NCI-H2107 (cell line): Measurements from ENCODE around the gene MATK.

ENCODE experiments used
- DNase-seq: peaks from one replicate; lab custom pipeline; 2025; lab: John Stamatoyannopoulos, UW

The MATK gene

DNA sequence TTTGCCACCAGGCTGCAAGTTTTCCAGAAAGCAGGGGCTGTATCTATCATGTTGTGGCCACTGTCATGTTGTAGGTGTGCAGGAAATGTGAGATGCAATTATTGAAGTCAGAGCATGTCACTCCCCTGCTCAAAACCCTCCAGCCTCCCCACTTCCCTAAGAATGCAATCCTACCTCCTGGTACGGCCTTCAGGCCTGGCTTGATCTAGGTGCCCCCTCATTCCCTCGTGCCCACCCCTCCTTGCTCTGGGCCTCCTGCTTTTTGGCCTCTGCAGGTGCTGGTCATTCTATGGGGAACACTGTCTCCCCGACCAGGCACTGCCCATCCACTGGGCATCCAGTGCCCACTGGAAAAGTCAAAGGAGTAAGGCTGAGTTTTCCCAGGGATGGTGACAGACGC lies 28.5 kb upstream of the MATK start:
- DNase-seq = no peak

DNA sequence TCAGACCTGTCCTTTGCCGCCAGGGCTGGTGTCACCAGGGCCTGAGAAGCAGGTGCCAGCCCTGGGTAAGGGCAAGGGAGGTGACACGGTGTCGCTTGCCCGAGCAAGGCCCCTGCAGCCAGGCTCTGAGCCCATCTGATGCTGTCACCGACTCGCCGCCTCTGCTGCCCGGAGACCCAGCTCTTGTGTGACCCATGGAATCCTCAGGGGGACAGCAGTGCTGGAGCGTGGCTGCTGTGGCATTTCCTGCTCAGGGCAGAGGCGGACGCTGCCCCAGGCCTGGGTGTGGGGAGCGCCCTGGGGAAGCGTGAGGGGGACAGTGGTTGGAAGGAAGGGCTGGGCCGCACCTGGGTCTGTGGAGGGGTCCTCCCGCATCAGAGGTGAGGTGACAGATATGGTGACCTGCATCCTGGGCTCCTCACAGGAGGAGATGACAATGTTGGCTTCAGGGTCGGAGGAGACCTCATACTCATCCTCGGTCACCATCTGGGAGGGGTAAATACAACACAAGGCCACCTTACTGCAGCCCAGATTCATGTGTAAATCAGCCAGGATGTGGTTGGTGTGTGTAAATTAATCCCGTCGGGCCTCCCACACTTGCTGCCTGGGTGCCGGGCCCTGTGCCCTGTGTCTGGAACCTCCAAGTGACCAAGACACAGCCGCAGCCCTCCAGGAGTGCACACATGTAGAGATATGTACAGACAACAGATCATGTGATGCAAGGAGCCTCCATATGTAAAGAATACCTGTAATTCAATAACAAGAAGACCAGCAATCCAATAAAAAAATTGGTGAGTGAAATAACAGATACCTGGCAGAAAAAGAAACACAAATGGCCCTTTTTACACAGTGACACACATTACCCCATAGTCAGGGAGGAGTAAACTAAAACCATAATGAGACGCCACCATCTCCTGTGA lies 27.6 kb upstream of the MATK start:
- DNase-seq = no peak

DNA sequence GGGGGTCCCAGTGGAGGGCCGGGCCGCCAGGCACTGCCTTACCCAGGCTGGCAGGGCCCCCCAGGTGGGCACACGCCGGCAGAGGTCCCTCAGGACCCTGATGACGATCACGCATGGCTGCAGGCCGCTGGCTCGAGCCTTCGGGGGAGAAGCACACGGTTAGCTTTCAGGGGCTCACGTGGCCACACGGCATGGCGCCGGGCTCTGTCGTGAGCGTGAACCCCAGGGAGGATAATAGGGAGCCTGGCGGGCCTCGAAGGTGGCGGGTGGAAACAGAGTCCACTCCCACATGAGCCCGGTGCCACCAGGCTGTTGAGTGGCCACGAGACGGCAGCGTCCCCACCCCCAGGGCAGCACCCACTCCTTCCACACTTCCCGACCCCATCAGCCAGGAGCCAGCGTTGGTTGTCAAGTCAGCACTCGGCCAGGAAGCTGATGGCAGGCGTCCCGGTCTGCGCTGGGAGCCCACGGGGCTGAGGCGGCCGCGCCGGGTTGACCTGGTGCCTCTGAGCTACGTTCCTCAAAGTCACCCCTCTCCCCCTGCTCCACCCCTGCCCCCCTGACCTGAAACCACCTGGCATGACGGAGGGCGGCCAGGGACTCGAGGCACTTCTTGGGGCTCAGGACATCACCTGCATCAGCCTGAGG lies 24.7 kb upstream of the MATK start:
- no peak for DNase-seq

DNA sequence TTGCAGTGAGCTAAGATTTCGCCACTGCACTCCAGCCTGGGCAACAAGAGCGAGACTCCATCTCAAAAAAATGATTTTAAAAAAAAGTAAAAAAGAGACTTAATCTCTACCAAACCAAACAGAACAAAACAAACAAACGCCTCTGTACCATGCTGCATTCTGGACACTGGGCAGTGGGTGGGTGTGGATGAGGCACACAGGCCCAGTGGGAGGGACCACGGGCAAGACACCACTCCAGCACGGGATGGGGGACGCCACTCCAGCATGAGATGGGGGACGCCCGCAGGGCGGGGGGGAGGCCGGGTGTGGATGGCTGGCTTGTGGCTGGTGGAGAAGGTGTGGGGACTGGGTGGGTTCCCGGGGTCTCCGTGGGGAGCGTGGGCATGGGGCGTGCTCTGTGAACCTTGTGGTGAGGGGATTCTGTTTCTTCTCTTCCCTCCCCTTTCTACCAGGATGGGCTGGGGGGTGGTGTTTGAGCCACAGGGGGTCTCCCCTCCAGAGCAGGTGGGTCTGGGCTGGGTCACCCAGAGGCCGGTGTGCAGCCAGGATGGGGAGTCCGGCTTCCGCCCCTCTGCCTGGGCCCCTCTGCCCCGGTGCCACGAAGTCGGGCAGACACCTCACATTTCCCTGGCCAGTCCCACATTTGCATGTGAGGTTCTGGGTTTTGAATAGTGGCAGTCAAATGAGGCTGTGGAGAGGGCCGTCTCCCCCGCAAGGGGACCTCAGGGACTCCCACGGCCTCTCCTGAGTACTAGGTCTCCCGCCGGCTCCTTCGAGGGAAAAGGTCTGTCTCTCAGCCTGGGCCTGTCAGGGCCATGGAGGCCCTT lies 23.9 kb upstream of the MATK start:
- no peak for DNase-seq

DNA sequence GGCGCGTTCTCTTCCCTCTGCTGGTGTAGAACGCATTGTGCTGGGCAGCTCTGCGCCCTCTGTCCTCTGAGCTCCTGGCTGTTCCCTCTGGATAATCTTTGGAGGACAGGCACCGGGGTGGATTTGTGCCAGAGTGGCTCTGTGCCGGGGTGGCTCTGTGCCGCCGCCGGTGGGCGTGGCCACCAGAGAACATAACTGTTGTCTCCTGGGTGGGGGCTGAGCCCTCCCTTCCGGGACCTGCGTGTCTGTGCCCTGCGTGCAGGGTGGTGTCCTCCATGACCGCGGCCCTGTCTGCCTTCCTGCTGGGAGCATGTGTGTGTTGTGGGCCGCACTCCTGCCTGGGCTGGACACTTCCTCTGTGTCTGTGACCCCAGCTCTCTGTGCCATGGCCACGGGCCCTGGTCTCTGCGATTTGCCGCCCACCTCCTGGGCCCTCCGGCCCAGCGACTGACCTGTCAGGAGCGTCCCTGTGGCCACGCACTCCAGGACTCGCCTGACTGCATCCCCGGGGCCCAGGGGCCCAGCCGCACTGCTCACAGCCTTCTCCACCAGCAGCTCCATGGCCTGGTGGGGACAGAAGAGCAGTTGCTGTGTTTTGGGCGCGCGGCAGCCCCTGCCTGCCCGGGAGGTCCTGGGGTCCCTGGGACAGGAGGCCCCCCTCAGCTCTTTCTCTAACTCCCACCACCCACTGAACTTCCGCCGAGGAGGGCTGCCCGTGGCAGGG lies 22.4 kb upstream of the MATK start:
- no peak for DNase-seq

DNA sequence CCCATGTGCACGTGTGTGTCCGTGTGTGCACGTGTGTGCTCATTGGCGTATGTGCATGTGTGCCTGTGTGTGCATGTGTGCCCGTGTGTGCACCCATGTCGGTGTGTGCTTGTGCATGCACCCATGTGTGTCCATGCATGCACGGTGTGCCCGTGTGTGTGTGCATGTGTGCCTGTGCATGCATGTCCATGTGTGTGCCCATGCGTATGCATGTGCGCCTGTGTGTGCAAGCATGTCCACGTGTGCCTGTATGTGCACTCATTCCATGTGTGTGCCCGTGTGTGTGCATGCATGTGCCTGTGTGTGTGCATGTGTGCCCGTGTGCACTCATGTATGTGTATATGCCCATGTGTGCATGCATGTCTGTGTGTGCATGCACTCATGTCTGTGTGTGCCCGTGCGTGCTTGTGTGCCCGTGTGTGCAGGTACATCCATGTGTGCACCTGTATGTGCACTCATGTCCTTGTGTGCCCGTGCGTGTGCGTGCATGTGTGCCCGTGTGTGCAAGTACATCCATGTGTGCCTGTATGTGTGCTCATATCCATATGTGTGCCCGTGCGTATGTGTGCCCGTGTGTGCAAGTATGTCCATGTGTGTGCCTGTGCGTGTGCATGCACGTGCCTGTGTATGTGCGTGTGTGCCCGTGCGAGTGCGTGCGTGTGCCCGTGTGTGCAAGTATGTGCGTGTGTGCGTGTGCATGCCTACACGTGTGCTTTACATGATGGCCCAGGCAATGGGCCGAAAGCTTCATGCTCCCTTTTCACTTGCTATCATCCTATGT lies 21.6 kb upstream of the MATK start:
- DNase-seq = no peak

DNA sequence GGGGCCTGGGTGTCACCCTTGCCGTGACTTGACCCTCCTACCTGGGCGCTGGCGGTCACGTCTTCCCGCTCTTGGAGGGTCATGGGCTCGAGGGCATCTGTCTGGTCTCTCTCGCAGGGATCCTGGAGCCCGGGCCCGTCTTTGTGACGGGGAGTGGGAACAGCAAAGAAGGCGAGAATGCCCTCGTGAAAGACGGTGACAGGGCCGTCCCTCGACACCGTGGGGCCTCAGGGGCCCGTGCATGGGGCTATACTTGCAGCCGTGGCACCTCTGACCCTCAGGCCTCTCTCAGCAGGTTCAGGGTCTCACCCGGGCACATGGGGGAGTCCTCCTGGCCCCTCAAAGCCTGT lies 20.9 kb upstream of the MATK start:
- no peak for DNase-seq

DNA sequence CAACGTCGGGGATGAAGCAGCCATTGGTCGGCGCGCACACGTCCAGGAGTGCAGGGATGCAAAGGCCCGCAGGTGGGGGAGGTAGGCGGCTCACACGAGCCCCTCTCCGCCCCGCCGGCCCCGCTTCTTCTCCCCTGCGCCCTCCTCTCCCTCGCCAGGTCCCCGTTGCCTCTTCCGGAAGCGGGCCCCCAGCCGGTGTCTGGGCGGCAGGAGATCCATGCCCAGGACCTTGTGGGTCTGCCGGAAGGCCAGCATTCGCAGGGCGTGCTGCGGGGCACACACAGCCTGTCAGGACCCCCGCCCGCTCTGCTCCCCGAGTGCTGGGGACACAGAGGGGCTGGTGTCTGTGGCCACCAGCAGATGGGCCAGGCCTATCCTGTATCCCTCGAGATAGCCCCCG lies 19.7 kb upstream of the MATK start:
- no peak for DNase-seq

DNA sequence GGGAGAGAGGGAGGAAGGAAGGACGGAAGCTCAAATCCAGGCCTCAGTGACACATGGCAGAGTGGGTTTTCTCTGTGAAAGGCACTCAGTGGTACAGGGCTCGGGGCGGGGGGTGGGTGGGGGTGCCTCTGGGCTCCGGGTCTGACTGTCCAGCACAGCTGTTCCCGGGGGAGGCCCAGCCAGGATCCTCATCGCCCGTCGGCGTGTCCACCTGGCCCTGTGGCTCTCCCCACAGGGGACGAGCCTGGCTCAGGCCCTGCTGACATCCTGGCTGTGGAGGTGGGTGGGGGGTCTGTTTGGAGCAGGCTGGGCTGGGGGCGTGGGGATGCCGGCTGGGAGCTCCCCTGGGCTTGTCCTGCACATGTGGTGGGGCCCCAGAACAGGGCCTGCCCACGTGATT lies 18.2 kb upstream of the MATK start:
- no peak for DNase-seq

DNA sequence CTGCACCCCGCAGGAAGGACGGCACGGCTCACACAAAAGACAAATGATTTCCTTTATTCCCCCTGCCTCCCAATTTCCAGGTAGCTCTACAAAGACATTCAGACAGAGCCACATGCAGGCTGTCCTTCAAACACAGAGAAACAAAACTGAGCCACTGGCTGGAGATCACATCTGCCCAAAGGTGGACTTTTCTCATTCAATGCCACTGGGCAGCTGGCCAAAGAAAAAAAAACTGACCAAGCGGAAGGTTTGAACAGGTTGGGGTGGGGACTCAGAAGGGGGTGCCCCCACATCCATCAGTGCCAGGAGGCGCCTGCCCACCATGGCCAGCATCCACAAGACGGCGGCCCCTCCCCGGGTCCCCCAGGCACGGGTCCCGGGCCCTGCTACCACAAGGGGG lies 17.8 kb upstream of the MATK start:
- no peak for DNase-seq

DNA sequence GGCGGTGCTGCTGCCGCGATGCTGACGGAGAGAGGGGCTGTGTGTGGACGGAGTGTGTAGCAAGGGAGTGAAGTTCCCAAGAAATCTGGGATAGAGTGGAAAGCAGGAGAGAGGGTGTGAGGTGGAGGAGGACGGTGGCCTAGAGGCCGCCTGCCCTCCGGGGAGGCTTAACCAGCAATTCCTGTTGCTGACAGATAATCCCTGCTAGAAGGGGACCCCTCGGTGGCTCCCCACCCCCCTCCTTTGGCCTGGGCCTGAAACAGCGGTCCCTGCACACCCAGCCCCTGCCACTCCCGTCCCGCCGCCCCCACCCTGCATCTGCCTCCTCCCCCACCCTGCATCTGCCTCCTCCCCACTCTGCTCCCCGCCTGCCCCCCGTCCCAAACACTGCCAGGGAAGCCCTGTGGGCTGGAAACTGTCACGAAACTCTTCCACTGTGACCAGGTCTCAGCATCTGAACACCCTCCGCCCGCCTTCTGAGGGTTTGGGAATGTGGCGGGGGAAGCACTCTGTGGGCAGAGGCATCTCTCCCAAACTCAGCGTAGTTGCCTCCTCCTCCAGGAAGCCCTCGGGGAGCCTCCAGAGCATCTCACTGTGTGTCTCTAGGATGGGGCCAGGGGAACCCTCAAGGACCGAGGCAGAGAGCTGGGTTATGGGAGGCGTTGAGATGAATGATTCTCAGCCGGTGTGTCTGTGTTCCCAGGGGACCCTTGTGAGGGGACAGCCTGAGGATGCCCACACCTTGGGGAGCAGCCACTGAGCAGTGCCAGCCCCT lies 17.1 kb upstream of the MATK start:
- no peak for DNase-seq

DNA sequence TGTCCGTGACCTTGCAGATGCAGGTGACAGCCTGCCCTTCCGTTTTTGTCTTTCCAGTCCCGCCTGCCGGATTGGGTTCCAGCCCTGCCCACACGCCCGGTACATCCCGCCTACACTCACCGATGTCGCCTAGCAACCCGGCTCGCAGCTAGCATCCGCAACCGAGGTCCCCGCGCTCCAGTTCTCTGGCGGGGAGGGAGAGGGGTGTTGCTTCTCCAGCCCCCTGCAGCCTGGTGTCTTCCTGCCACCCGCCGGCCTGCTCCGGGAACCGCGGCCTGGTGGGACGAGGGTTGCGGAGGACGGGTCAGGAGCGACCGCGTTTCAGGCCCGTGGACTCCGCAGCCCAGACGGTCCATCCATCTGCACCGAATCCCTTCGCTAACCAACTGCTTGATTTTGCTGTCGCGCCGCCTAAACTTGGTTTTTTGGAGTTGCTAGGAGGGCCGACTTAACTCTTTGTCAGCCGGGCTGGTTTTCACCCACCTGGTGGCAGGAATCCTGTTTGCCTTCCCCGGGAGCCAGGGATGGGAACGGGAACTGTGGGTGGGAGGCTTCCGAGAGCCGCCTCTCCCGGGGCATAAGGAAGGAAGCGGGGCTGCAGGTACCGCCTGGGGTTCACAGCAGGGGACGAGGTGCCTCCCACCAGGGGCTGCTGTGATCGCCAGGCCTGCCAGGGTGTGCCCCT lies 15.4 kb upstream of the MATK start:
- DNase-seq = peak; percentile 10

DNA sequence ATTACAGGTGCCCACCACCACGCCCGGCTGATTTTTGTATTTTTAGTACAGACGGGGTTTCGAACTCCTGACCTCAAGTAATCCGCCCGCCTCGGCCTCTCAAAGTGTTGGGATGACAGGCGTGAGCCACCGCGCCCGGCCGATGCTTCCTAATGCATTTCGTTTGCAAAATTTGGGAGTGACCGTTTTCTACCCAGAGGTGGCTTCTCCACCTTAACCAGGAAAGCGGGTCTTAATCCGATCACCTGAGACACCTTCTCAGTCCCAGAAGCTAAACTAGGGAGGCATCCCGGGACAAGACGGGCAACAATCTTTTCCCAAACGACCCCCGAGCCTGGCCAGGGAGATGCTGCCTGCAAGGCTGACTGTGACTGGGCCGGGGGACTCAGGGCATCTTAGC lies 14.8 kb upstream of the MATK start:
- no peak for DNase-seq

DNA sequence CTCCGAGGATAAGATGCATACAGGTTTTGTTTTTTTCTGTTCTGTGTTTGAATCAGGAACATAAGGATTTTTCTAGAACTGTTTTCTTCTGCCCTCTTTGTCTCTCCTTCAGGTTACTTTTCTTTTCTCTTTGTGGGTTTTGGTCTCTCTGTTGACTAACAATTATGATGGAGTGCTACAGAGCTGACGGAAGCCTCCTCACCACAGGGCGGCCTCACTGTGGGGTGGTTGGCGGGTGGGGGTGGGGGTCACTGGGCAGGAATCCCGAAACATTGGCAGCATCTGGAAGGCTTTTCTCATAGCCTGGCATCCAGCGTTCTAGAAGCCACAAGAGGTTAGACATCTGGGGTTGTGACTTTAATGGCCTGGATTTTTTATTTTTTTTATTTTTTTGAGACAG lies 12.0 kb upstream of the MATK start:
- no peak for DNase-seq

DNA sequence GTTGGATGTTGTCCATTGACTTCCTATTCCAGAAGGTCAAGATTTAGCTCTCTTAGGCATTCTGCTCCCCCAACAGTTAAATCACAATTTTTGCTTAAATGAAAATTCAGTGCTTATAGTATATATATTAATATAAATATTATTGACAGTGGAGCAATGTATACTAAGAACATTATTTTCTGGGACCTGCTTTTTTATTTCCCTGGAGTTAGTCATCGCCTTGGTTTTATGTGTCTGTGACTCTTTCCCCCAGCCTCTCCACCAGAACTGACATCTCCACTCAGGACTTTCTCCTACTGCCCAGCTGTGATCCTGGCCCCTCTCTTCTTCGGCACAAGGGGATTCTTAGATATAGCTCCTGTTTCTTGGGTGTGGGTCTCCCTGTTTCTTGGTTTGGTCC lies 10.2 kb upstream of the MATK start:
- DNase-seq = no peak

DNA sequence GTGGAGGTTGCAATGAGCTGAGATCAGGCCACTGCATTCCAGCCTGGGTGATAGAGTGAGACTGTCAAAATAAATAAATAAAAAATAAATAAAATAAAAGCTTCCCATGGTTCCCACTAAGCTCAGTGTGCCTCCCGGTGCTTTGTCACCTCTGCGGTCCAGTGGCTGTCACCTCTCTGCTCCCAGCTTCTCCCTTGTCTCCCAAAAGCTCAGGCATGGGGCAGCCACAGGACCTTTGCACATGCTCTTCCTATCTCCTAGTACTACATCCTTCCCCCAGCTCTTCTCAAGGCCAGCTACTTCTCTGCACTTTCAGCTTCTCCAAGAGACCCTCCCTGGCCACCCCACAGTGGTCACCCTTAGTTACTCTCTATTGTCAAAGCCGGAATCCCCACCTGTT lies 7.6 kb upstream of the MATK start:
- DNase-seq = no peak

DNA sequence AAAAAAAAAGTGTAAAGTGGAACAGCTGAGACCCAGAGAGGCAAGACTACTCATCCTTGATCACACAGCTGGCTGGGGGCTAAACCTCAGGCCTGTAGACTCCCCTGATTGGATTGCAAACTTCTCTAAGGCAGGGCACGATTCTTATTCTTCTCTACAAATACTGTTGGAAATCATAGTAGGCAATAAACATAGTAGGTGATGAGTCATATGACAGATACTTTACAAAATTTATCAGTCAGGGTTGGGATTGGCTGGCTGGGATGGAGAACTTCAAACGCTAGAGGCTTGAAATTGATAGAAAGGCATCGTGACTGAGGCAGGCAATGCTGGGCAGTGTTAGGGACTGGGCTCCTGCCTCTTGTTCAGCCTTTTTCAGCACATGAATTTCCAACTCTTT lies 5.9 kb upstream of the MATK start:
- DNase-seq = no peak

DNA sequence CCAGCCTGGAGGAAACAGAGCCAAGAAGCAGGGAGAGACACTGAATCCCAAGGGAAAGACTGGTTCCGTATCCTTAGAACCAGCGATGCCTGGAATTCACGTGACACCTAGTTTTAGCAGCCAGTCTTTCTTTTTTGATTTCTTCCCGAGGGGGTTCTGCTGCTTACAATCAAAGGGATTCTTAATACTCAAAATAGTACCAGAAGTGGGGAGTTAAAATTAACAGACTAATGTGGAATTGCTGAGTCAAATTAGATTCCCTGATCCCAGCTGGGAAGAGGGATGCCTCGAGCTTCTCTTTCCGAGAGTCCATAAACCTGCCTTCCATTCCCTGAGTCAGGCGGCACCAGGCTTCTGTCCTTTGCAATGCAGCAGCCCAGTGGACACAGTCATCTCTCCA lies 4.8 kb upstream of the MATK start:
- DNase-seq = no peak

DNA sequence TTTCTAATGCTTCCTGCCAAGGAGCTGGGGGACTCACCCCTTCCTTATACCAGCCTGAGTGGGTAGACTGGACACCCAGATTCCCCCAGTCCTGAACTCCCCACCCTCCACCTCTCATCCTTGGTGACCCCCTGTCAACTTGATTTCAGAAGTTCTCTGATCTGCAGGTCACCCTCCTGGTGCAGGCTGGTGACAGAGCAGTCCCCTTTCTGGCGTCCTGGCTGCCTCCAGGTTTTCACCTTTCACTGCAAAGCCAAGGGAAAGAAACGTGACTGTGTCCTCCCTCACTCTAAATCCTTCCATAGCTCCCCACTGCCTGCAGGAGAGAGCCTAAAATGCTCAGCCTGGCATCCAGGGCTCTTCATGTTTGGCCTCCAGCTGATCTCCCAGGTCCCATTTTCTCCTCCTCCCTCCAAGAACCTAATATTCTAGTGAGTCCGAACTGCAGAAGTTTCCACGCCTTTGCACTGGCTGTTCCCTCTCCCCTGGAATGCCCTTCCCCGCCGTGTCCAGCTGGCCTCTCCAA lies 4.1 kb upstream of the MATK start:
- DNase-seq = no peak
